WERI-Rb-1 (cell line): ENCODE measurements around the gene SH3RF3.
A peak's percentile ranks its signal among the peaks of the same experiment; 100 is the strongest.

Source experiments
- DNase-seq: peaks from one replicate; pipeline ENCODE4 v3.0.0-alpha.2; 2020
- H3K27ac ChIP-seq: fragments of 250-450 bp; sonication (Bioruptor Pico); 2 replicates; pipeline ENCODE4 v1.5.1; 2020; ENCODE audit warnings: mild to moderate bottlenecking, moderate library complexity
- H3K27me3 ChIP-seq: fragments of 250-450 bp; sonication (Bioruptor Pico); 2 replicates; pipeline ENCODE4 v1.5.1; 2021; ENCODE audit warnings: mild to moderate bottlenecking, low read depth, moderate library complexity; ENCODE audit not compliant: insufficient read depth, severe bottlenecking
- H3K36me3 ChIP-seq: fragments of 250-450 bp; sonication (Bioruptor Pico); 2 replicates; pipeline ENCODE4 v1.5.1; 2020; ENCODE audit warnings: mild to moderate bottlenecking, moderate library complexity
- H3K4me3 ChIP-seq: 2 replicates; pipeline ENCODE4 v1.5.1; 2011; ENCODE audit warnings: low read depth, mild to moderate bottlenecking, control low read depth, low read length
- H3K9me3 ChIP-seq: fragments of 250-450 bp; sonication (Bioruptor Pico); 2 replicates; pipeline ENCODE4 v1.5.1; 2021; ENCODE audit warnings: mild to moderate bottlenecking, moderate library complexity; ENCODE audit not compliant: severe bottlenecking
- TF ChIP-seq, protein P1 (sequence below): IDR thresholded peaks from 2 replicates; pipeline ENCODE4 v1.5.1; 2011; ENCODE audit warnings: low read depth, mild to moderate bottlenecking, control low read depth, inconsistent platforms, low read length

Gene SH3RF3

GRCh38 chr2:109206569-109207146, 77.7 kb downstream of the SH3RF3 start:
- DNase-seq: no peak
- Histone ChIP-seq H3K27ac (no peak overlapping the region), H3K9me3 (no peaks in the 10 kb centered on the region), H3K36me3 (no peaks in the 10 kb centered on the region), H3K4me3 (no peak overlapping the region), H3K27me3 (no peaks in the 10 kb centered on the region)
- TF ChIP-seq, protein P1, sequence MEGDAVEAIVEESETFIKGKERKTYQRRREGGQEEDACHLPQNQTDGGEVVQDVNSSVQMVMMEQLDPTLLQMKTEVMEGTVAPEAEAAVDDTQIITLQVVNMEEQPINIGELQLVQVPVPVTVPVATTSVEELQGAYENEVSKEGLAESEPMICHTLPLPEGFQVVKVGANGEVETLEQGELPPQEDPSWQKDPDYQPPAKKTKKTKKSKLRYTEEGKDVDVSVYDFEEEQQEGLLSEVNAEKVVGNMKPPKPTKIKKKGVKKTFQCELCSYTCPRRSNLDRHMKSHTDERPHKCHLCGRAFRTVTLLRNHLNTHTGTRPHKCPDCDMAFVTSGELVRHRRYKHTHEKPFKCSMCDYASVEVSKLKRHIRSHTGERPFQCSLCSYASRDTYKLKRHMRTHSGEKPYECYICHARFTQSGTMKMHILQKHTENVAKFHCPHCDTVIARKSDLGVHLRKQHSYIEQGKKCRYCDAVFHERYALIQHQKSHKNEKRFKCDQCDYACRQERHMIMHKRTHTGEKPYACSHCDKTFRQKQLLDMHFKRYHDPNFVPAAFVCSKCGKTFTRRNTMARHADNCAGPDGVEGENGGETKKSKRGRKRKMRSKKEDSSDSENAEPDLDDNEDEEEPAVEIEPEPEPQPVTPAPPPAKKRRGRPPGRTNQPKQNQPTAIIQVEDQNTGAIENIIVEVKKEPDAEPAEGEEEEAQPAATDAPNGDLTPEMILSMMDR: no peak

DNA sequence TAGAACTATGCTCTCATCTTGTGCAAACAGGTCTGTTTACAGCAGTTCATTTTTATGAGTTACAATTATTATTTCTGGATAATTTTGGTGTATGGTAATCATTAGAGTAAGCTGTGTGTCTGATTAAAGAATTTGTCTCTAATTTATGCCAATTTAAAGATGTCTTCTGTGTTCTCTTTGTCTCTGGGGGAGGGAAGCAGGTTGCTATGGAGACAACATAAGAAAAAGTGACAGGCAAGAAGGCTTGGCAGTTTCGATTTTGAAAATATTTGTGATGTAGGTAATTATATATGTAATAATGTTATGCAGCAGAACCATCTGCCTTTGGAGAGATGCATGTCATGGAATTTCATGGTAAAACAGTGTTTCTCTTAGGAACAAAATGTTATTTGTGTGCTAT, 78.2 kb downstream of the SH3RF3 start:
- no peaks in the 10 kb centered on the region for H3K36me3 ChIP-seq
- no peak overlapping the region for H3K27ac ChIP-seq
- H3K27me3 ChIP-seq: no peaks in the 10 kb centered on the region
- DNase-seq: no peak
- H3K9me3 ChIP-seq: no peaks in the 10 kb centered on the region
- H3K4me3 ChIP-seq: no peak overlapping the region
- TF ChIP-seq, protein P1: no peak

GRCh38 chr2:109208071-109208950, 79.3 kb downstream of the SH3RF3 start:
- no peaks in the 10 kb centered on the region for H3K36me3 ChIP-seq
- DNase-seq: peak; percentile 63
- H3K27ac ChIP-seq: no peak overlapping the region
- TF ChIP-seq, protein P1: peak; percentile 64
- H3K4me3 ChIP-seq: no peak overlapping the region
- no peaks in the 10 kb centered on the region for H3K9me3 ChIP-seq
- no peaks in the 10 kb centered on the region for H3K27me3 ChIP-seq

- H3K27ac ChIP-seq: no peak overlapping the region
- H3K27me3 ChIP-seq: no peaks in the 10 kb centered on the region
- TF ChIP-seq, protein P1: no peak
These were observed 79.9 kb downstream of the SH3RF3 start for GRCh38 chr2:109208951-109209335.

GRCh38 chr2:109209412-109209811, 80.4 kb downstream of the SH3RF3 start:
- Histone ChIP-seq H3K9me3 (no peaks in the 10 kb centered on the region), H3K27me3 (no peaks in the 10 kb centered on the region), H3K27ac (no peak overlapping the region), H3K4me3 (no peak overlapping the region), H3K36me3 (no peaks in the 10 kb centered on the region)
- TF ChIP-seq, protein P1: no peak
- DNase-seq: no peak

More at GRCh38 chr2:109208951-109209335, 79.9 kb downstream of the SH3RF3 start:
- DNase-seq: no peak
- Histone ChIP-seq H3K4me3 (no peak overlapping the region), H3K36me3 (no peaks in the 10 kb centered on the region), H3K9me3 (no peaks in the 10 kb centered on the region)
